Gastroesophageal sphincter (tissue), 3 donors: ENCODE data around the gene ABCC1.

Experiments
- POLR2A ChIP-seq, 2 donors: fragments of 450-650 bp; IDR thresholded peaks; one replicate each; pipeline ENCODE4 v1.6.1; 2017; ENCODE audit warnings: antibody characterized with exemption in 2 of 2, mild to moderate bottlenecking in 2 of 2, moderate library complexity in 1 of 2
- POLR2AphosphoS5 ChIP-seq: sonication (generic); formaldehyde crosslinking; IDR thresholded peaks from one replicate; pipeline ENCODE4 v1.6.1; 2017; ENCODE audit warnings: antibody characterized with exemption
- TF ChIP-seq, protein P1 (sequence below), 4 experiments: fragments of 200-600 bp in 2 of 4; fragments of 450-650 bp in 2 of 4; sonication (generic) in 1 of 4; IDR thresholded peaks; one replicate each; pipeline ENCODE4 v1.5.1; 2017 to 2019; ENCODE audit warnings: antibody characterized with exemption in 4 of 4, mild to moderate bottlenecking in 2 of 4, moderate library complexity in 2 of 4

DNA sequence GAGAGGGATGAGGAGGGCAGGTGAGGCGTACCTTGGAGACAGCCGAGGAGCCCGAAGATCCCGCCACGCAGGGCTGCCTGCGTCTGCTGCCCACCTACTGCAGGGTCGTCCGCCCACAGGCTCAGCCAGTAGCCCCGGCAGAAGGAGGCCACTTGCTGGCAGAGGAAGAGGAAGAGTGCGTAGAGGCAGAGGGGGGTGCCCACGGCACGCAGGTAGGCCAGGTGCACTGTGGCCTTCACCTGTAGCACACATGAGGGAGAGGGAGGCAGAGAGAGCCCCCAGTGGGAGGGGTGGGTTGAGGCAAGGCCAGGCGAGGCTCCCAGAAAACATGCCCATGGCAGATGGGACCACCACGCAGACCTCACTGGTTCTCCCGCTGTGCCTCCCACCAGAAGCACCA is 220.2 kb downstream of the ABCC1 start:
- TF ChIP-seq, protein P1, sequence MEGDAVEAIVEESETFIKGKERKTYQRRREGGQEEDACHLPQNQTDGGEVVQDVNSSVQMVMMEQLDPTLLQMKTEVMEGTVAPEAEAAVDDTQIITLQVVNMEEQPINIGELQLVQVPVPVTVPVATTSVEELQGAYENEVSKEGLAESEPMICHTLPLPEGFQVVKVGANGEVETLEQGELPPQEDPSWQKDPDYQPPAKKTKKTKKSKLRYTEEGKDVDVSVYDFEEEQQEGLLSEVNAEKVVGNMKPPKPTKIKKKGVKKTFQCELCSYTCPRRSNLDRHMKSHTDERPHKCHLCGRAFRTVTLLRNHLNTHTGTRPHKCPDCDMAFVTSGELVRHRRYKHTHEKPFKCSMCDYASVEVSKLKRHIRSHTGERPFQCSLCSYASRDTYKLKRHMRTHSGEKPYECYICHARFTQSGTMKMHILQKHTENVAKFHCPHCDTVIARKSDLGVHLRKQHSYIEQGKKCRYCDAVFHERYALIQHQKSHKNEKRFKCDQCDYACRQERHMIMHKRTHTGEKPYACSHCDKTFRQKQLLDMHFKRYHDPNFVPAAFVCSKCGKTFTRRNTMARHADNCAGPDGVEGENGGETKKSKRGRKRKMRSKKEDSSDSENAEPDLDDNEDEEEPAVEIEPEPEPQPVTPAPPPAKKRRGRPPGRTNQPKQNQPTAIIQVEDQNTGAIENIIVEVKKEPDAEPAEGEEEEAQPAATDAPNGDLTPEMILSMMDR (IDR thresholded peaks at IDR 0.05): no peak
- TF ChIP-seq POLR2AphosphoS5 (no peak), POLR2A (IDR thresholded peaks at IDR 0.05) (no peak)
